HepG2 (cell line): Measurements from ENCODE around the gene SYCE1L. TPM values are rescaled to one million over a fixed set of nuclear protein-coding genes. Genes with fewer than 3 reads are reported as not detected.

Source experiments
- ATF4 ChIP-seq, 2 experiments: fragments of 450-650 bp in 1 of 2; sonication (generic) in 1 of 2; formaldehyde crosslinking; IDR thresholded peaks; 2 replicates each; pipeline versions ENCODE4 v1.5.0 to v1.8.0; 2020 to 2022; ENCODE audit warnings: mild to moderate bottlenecking in 1 of 2, missing genetic modification reagents in 1 of 2
- MAZ ChIP-seq, 2 experiments: sonication (generic) in 1 of 2; formaldehyde crosslinking in 1 of 2; IDR thresholded peaks; 2 replicates each; pipeline versions ENCODE4 v1.5.0 to v1.6.1; 2012 to 2020; ENCODE audit warnings: low read depth in 2 of 2, mild to moderate bottlenecking in 2 of 2, borderline replicate concordance in 1 of 2, improper control_type of control experiment in 1 of 2, low read length in 1 of 2, missing genetic modification reagents in 1 of 2, moderate library complexity in 1 of 2
- NONO ChIP-seq, 2 experiments: fragments of 450-650 bp in 1 of 2; sonication (generic) in 1 of 2; formaldehyde crosslinking in 1 of 2; IDR thresholded peaks in 1 of 2; conservative IDR thresholded peaks in 1 of 2; 2 replicates each; pipeline versions ENCODE4 v1.6.1 to v1.8.0; 2017 to 2022; ENCODE audit warnings: mild to moderate bottlenecking in 1 of 2, missing genetic modification reagents in 1 of 2, moderate library complexity in 1 of 2
- ZNF563 ChIP-seq: sonication (generic); formaldehyde crosslinking; IDR thresholded peaks from 2 replicates; pipeline ENCODE4 v1.8.0; 2022; ENCODE audit warnings: mild to moderate bottlenecking, moderate library complexity, missing genetic modification reagents
- polyA plus RNA-seq, 8 experiments: library from polyadenylated mRNA; depleted of rRNA in 3 of 8; stranded (reverse) in 7 of 8; unstranded in 1 of 8; fragments of >200 nt; fragmentation: Illumina TruSeq in 4 of 8; extraction: Trizol in 4 of 8; gene quantifications; 2 replicates each; pipeline versions ENCODE4 v1.2.1 to v1.2.3, GENCODE V29; 2011 to 2016; ENCODE audit warnings: low read depth in 4 of 8, missing spikeins in 1 of 8, mixed read lengths in 1 of 8; ENCODE audit not compliant: insufficient read depth in 1 of 8
- total RNA-seq, 5 experiments: library from RNA; depleted of rRNA; stranded (reverse); fragments of >200 nt; fragmentation: Illumina TruSeq; extraction: Trizol; gene quantifications; 2 replicates each; pipeline ENCODE4 v1.2.3, GENCODE V29; 2016; ENCODE audit warnings: low read depth in 1 of 5
- TF ChIP-seq, protein P1 (sequence below): sonication (generic); formaldehyde crosslinking; IDR thresholded peaks from 2 replicates; pipeline ENCODE4 v1.4.0; 2020; ENCODE audit warnings: missing genetic modification reagents, borderline replicate concordance

SYCE1L gene
- total and polyA plus RNA-seq, 2 of the 13 experiments (the other 11 are each of a cell fraction or from before 2014, with no cell fraction given), result 0.22 TPM; not detected in 1

DNA sequence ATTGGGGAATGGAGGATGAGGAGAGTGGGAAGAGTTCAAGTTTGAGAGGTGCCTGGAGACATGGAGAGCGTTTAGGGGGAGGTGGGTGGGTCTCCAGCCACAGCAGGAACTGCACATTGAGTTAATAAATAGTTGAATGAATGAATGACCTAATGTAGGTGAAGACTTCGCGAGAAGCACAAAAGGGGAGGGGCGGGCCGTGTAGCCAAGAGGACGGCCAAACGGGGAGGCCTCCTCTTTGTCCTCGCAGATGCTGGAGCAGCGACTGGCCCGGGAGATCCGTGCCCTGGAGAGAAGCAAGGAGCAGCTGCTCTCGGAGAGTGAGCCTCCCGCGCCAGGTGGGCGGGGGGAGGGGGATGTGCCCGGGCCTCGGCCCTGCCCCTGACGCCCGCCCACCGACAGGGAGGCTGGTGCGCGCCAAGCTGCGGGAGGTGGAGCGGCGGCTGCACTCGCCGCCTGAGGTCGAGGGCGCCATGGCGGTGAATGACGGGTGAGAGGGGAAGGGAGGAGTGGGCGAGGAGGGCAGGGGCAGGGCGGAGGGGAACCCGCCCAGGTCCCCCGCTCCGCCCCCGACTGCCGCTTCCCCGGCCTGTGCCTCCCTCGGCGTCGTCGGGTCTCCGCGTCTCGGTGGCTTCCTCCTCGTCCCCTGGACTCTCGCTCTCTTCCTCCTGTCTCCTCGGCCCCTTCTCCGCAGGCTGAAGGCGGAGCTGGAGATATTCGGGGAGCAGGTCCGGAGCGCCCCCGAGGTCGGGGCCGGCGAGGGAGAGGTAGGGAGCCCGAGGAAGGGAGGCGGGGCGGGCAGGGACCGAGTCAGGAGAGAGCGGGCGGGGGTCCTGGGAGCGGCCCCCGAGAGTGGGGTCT is 12.9 kb downstream of the SYCE1L start (continued):
- TF ChIP-seq, protein P1, sequence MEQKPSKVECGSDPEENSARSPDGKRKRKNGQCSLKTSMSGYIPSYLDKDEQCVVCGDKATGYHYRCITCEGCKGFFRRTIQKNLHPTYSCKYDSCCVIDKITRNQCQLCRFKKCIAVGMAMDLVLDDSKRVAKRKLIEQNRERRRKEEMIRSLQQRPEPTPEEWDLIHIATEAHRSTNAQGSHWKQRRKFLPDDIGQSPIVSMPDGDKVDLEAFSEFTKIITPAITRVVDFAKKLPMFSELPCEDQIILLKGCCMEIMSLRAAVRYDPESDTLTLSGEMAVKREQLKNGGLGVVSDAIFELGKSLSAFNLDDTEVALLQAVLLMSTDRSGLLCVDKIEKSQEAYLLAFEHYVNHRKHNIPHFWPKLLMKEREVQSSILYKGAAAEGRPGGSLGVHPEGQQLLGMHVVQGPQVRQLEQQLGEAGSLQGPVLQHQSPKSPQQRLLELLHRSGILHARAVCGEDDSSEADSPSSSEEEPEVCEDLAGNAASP (CRISPR knock-in tag), result no peak
- TF ChIP-seq MAZ (IDR thresholded peaks at IDR 0.05; ENCODE audit: borderline replicate concordance, low read depth, low read length) (peak; percentile 23; the same call in 1 of the 2 replicates), MAZ (CRISPR knock-in tag; IDR thresholded peaks at IDR 0.05; ENCODE audit: low read depth) (no peak), ATF4 (CRISPR knock-in tag; IDR thresholded peaks at IDR 0.05) (0 out of 4 replicates have a peak, but pooled peaks of 1 of the 2 experiments have one; percentile 25), NONO (IDR thresholded peaks at IDR 0.05) (no peak), NONO (CRISPR knock-in tag; conservative IDR thresholded peaks at IDR 0.05) (peak; percentile 54), ZNF563 (0 out of 2 replicates have a peak, but pooled peaks have one; percentile 0)
